Left kidney (tissue), 2 donors: Measurements from ENCODE around the gene ANXA6. TPM values are rescaled to one million over a fixed set of nuclear protein-coding genes. Genes with fewer than 3 reads are reported as not detected.
A peak's percentile ranks its signal among the peaks of the same experiment; 100 is the strongest.

ENCODE experiments used
- DNase-seq: peaks from one replicate; pipeline ENCODE4 v3.0.0-alpha.2; 2013
- polyA plus RNA-seq: library from polyadenylated mRNA; unstranded; fragments of 120-200 nt; gene quantifications from one replicate; pipeline ENCODE4 v1.2.1, GENCODE V29; 2013; ENCODE audit not compliant: insufficient read length

The ANXA6 gene
- polyA plus RNA-seq, 1 donor, result 134 TPM

DNA sequence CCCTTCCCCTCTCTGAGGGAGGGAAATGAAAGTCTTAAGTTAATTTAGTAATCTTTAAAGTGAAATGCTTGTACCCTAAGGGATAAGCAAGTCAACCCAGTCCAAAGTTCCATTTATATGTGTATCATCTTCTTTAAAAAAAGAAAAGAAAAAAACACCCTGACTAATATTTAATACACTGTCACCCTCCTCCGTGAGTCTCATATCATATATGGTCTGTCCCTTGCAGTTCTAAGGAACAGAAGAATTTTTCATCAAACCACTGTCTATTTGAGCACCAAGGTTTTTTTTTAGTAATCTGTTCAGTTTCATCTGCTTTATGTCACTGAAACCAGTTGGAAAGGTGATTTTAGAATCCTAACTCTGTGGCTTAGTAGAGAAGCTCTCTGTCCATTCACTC, 92.0 kb downstream of the ANXA6 start:
- DNase-seq, result no peak

DNA sequence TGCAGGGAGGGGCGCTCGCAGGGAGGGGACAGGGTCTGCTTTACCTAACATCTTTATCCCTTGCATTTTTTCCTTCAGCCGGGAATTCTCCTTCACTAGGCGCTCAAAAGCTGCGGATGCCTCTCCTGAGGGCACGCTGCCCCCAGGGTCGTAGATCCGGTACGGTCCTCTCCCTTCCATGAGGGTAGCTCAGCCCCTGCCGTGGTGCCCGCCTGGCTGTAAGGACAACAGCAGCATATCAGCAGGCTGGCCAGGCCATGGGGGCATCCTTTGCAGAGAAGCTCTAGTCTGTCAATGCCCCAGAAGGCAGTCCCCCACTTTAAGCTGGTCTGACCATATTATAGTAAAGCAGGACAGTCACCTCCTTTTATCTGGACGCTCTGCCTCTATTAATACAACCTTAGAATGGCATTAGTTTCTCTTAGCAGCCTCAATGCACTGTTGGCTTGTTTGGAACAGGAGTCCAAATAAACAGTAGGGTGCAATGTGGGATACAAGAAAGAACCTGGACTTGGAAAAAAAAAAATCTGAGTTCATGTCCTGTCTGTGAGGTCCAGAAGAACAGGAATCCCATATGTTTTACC, 92.6 kb downstream of the ANXA6 start:
- DNase-seq, result no peak

DNA sequence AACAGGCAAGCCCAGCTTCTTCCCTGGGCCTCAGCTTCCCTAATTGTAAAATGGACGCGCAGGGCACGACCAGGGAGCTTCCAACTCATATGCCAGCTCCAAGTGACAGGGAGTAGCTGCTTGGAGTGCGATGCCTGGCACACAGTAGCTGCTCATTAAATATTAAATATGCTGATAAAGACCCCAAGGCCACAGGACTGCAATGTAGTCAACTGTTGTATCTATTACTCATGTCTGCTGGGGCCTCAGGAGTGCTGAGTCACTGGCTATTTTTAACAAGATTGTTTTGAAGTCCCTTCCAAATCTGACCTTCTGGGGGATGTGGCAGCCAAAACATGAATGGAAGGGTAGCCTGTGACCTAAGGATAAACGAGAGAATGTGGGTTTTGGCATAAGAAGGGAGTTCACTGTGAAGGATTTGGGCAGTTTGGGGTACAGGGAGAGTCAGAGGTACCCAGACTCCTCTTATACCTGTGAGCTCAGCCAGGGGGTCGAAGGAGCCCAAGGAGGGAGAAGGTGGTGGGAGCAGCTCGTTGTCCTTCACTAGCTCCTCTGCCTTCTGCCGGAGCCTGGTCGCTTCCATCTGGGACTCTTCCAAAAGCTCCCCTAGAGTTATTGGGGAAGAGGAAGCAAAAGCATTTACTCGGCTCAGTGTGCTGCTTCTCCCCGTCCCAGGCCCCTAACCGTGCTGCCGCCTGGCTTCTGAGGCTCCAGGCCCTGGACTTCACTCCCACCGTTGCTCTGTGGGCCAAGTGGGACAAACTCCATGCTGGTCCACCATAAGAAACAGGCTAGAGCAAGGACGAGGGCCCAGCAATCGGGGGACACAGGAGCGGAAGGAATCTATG, 94.2 kb downstream of the ANXA6 start:
- DNase-seq, result no peak

DNA sequence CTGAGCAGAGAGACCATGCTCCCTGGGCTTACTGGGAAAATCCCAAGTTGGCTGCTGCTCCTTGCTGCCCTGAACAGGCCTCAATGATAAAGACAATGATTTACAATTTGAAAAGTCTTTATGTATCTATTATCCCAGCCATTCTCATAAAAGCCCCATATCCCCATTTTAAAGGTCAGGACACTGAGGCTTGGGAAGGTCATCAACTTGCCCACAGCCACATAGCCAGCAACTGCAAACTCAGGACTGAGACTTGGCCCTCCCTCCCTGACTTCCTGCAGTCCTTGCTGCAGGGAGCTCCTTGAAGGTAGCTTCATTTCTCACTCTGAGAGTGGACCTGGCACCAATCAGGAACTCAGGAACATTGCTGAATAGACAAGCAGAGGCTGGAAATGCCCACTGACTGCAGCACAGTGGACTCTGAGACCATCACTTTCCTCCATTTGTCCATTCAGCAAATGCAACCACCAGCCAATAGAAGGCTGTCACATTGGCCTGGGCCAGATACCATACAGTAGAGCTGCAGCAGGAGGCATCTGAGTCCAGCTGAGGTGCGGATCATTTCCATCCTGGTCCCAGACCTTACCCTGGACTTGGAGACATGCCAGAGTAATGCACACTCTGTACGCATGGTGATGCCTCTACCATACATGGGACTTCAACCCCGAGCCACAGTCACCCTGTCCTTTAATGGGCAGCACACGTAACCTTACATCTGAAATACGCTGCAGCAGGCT, 95.0 kb downstream of the ANXA6 start:
- DNase-seq, result no peak

DNA sequence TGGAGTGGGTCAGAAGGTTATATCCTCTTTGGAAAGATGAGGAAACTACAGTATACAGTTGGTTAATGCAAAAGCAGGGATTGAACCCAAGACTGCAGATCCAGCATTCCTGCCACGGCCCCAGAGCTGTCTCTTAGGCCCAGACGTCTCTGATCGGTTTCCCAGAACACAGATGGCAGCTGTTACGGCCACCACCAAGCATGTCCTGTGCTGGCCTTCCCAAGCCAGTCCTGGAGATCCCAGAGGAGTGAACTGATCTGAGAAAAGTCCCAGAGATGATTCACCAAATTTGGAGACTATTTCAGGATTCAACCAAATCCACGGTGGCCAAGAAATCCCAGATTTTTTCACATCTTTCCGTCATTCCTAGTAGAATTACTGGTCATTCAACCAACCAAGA, 96.8 kb downstream of the ANXA6 start:
- no peak for DNase-seq

DNA sequence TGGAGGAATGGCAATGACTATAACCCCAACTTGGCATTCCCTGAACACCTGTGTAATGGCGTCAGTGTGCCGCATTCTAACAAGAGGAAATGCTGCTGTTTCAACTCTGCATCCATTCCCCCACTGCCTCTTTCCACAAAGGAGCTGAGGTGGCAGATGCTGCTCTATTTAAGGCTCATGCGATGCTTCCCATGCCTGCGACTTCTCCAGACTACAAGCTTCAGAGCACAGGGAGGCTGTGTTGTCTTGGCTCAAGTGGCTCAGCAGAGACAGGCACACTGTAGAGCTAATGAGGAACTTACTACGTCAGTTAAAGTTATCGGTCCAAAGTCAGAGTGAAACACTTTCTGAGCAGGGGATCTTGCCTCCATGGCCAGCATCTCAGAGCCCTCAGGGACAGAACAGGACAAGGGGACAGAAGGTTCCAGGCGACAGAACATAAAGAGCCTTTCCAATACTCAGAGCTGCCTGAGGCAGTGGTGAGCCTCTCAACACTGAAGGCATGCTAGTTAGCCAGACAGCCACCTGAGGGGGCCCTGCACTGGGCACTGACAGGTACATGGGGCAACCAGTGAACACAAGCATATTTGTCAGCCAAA, 98.6 kb downstream of the ANXA6 start:
- DNase-seq, result no peak

DNA sequence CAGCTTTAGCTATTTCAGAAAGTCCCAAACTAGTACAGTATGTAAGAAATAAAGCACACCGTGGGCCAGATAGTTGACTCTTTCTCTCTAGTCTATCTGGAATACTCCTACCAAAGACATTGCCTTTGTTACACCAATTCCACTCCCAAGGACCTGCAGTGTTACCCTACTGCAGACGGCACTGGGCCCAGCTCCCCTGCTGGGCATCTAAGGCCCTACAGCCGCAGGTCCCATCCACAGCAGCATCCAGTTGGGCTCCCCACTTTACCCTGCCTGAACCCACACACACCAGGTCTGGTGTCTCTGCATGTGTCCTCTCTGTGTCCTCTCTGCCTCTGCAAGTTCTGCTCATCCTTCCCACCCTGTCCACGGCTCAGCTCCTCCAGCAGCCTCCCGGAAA, 99.3 kb downstream of the ANXA6 start:
- no peak for DNase-seq

DNA sequence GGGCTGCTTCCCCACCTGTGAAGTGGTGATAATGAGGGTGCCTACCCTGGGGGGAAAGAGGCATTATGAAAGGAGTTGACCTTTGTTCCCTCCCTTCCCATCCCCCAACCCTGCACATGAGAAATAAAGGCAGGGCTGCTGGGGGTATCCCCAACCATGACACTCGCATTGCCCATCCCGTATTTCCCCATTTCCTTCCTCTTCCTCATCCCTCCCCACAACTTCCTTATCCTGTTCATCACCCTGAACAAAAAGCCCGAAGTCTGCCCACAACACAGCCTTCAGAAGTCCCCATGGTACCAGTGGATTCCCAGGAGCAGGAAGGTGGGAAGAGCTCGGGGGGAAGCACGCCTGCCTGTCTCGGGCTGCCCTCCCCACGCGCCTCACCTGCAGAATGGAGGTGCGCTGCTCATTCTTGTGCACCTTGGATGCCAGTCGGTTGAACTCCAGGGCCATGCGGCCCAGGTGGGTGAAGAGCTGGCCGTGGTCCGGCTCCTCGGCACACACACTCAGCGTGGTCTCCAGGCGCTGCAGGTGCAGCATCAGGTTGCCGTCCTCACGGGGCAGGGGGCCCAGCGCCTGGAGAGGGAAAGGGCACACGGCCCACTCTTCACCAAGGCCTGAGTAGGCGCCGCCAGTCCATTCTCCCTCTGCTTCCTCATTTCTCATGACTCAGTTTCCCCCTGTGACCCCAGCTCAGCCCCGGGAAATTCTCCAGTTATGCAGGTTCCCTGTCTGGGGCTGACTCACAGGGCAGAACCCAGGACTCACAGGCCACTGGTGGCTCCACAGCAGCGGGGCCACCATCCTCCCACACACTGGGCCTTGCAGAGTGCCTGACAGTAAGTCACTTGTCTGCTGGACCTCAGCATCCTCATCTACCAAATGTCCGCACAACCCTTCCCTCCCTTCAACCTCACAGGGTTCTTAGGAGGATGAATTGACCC, 100.9 kb downstream of the ANXA6 start:
- no peak for DNase-seq

DNA sequence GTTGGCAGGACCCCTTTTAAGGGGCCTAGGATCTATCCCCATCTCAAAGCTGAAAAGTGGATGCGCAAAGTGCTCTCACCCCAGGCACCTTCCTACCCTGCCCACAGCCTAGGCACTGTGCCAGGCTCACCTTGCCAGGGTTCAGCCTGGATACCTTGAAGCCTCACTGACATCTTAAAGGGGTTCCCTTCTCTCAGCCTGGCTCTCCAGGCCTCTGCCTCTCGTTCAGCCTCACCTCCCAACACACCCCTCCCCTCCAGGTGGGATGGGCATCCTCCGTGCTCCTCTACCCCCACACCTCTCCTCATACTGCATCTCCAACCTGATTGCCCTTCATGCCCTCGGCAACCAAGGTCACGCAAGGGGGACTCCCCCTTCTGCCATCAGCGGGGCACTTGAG, 102.2 kb downstream of the ANXA6 start:
- no peak for DNase-seq

DNA sequence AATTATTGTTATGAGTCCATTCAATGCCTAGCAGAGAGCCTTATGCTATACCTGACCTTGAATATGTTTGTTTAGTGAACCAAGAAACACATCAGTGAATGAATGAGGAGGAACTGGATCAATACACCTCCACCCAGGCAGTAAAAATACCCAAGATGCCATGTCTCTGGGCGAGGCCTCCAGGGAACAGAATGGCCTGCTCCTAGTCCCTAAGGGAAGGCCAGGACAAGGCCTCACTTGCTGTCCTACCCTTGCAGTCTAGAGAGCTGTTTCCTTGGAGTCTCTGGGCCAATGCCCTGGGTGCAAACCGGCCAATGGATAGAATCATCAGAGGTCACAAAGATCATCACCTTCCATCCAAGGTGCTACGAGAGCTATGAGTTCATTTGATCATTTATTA, 102.9 kb downstream of the ANXA6 start:
- DNase-seq, result no peak

DNA sequence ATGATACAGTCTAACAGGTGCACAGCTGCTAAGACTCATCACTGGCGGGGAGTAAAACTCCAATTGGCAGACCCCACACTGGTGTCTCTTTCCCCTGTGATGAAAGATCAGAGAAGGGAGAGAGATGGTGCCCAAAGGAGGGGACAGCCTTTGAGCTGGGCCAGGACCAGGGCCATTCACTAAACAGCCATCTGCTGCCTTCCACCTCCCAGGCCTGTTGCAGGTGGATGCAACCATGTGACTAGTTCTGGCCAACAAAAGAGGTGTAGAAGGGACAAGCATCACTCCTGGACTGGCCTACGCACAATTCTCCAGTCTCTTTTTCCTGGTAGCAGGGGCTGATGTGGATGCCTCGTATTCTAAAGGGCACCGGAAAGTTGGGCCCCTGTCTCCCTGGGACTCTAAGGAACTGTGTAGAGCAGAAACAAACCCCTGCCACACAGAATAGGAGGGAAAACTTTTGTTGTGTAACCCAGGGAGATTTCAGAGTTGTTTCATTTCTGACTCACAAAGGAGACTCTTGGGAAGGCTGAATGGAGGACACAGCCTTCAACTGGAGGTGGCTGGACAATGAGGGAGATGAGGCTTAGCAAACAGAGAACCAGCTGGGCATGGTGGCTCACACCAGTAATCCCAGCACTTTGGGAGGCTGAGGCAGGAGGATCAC, 103.7 kb downstream of the ANXA6 start:
- no peak for DNase-seq

DNA sequence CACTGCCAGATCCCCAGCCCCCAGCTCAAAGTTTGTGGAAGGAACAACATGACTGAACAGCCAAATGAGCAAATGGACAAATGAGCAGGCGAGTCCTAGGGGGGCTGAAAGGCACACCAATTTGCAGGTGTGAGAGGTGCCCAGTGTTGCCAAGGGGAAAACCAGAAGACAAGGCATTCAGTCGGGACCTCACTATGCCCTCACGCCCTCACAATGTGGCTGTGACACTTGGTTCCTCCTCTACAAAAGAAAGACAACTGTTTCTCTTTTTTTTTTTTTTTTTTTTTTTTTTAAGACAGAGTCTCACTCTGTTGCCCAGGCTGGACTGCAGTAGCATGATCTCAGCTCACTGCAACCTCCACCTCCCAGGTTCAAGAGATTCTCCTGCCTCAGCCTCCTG, 104.7 kb downstream of the ANXA6 start:
- no peak for DNase-seq

DNA sequence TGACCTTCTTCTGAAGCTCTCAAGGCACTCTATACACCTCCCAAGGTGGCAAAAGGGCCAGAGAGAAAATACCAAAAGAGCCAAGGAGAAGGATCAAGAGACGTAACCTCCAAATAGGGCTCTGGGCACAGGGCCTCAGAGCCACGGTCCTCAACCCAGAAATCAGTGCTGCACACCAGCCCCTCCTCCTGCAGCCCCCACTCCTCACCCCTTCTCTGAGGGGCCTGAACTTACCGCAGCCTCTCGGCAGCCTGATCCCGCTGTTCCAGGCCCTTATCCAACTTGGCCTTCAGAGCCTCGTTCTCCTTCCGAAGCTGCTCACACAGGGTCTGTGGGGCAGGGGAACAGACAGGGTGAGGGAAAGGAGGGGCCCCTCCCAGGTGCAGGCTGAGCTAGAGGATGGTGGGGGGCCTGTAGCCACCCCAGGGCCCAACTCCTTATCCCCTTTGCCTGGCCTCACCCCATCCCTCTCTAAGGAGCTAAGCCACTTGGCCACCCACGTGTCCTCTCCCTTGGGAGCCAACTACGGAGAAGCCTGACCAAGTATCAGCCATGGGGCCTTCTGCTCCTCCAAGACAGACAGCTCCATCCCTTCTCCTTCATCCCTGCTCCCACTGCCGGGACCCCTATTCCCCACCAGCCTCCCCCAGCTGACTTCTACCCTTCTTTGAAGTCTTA, 105.5 kb downstream of the ANXA6 start:
- DNase-seq, result no peak

DNA sequence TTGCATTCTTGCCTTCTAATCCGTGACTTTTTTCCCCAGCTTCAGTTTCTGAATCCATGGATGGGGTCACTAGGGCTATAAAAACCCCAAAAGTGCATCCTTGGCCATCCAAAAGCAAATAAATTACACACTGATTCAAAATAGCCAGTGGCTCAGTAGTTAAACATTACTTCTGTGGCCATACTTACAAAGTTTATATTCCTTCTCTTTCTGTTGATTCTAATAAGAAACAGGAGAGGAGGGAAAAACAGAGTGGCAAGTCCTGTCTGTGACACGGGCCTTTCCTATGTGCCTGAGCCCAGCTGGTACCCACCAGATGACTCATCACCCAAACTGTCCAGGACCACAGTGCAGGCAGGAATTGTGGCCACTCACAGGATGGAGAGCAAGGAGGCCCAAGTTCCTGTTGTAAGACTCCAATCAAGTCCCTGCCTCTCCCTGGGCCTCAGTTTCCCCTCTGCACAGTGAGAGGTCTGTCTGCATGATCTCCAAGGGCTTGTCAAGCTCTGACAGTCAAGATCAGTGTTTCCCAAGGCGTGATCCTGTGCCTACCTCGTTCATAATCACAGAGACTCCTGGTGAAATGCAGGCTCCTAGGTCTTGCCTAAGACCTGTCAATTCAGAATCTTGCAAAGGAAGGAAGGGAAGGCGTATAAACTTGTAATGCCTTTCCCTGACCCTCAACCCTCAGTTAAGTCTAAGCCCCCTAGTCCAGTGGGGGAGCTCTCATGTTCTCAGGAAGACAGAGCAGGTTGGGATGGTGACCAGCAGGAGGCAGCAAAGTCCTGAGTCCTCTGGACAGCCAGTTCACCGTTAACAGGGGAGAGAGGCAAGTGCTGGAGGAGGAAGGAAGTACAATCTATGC, 106.3 kb downstream of the ANXA6 start:
- peak; percentile 76 for DNase-seq

Other genes starting within 250 kb of the ANXA6 start
- gene GPX3, start 137.2 kb downstream of the ANXA6 start, polyA plus RNA-seq, result 1,238 TPM
- gene TNIP1, start 76.7 kb downstream of the ANXA6 start, polyA plus RNA-seq, result 61.6 TPM
- gene CCDC69, start 66.3 kb upstream of the ANXA6 start, polyA plus RNA-seq, result 5.3 TPM
- gene GM2A, start 95.4 kb upstream of the ANXA6 start, polyA plus RNA-seq, result 28.2 TPM
- gene SLC36A3, start 146.0 kb upstream of the ANXA6 start, polyA plus RNA-seq, result not detected
- gene SLC36A2, start 189.8 kb upstream of the ANXA6 start, polyA plus RNA-seq, result 21.0 TPM